Islet of Langerhans (tissue), 1 donor: ENCODE measurements around the gene DLG2.
"Not testable (repeated sequence)": the region's sequence is repeated elsewhere in the genome, so short reads cannot be mapped to it uniquely, and the experiment has no call there.

Source experiments
- FAIRE-seq: peaks from one replicate; lab custom pipeline; 2011; peaks lifted over from hg19 to GRCh38; lab: Jason Lieb, UNC

The DLG2 gene

GRCh38 chr11:84830372-84830771 lies 796.8 kb downstream of the DLG2 start:
- no peak for FAIRE-seq

DNA sequence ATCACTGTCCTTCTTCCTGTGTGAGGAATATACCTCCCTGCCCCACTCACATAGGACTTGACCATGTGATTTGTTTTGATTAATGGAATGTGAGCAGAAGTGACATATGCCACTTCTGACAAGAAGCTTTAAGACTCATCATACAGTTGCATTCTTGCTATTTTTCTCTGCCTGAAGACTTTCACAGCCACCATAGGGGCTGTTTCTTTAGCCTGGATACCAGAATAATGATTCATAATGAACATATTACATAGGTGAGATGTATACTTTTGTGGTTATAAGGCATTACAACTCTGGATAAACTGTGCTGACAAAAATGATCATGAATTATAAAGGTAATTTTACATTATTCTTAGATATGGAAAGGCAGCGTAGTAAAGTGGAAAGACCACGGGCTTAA lies 798.0 kb downstream of the DLG2 start:
- FAIRE-seq = no peak

DNA sequence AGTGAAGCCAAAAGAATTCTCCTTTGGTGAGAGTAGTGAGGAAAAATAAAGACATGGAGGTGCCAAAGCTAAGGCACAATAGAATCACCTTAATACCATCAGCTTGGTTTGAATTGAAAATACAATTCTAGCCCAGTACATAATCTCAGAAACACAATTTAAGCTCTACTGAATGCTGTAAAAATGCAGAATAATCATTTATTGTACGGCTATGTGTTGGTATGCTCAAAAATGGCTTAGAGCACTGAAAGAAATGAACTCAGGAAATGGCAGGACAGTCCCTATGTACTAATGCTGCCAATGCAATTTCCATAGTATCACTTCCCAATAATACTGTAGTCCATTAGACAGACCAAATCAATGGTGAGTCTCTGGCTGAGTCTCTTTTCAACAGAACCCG lies 798.5 kb downstream of the DLG2 start:
- no peak for FAIRE-seq

DNA sequence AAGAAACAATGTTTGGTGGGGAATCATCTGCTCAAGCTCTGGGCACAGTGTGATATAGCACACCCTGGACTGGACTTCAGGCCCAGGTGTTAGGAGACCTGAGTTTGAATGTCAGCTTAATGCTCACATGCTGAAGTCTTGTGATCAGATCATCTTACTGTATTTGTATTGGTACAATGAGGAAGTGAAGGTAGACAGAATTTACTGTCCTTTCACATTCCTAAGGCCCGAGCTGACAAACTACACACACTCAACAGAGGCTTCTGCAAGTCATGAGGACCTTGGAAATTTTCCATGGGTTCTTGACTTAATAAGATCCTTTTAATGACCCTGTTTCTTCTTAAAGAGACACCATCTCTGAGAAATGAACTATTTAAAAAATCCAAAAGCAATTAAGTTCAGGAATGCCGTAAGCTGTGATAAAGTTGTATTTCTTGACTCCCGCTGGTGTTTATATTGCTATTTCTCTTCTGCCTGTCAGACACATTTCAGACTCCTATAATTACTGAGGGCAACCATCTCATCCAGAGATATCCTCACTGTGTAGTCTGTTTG lies 802.0 kb downstream of the DLG2 start:
- no peak for FAIRE-seq

DNA sequence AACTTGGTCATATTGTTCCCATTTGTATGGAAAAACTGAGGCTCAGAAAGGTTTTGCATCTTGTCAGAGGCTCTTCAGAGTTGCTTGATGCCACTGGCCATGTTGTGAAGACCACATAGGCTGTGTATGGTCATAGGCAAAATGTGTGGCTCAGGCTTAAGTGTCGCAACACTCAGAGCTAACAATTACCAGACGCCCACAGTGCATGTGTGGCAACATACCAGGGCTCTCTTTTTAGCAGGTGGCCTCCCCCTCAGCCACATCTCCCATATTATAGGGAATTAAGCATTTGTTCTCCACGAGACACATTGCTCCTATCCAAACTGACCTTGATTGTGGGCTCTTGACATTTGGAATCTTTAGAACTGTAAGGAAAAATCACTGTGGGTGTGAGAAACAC lies 802.5 kb downstream of the DLG2 start:
- FAIRE-seq = no peak

- FAIRE-seq = no peak
Observed at GRCh38 chr11:84819537-84819936, 807.6 kb downstream of the DLG2 start.

- no peak for FAIRE-seq
Observed at GRCh38 chr11:84819128-84819527, 808.0 kb downstream of the DLG2 start.

- no peak for FAIRE-seq
Observed at GRCh38 chr11:84817998-84818397, 809.1 kb downstream of the DLG2 start.

DNA sequence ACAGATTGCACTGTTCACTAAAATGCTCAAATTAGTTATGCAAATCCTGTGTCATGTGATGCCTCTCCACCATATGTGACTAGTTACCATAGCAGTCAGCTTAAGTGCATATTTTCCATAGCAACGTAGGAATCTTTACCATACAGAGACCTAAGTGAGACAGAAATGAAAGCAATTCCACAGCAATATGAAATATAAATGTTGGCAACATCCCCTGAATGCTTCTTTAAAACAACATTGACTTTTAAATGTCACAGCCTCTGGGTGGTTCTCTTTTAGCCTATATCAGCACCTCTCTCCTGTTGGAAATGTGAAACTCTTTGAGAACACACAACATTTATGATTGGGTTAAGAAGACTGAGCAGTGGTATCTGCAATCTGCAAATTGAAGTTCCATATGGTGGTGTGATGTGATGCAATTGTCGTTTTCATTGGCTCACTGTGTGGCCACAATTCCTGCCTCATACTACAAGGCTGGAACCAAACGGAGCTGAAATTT lies 814.6 kb downstream of the DLG2 start:
- peak; percentile 30 for FAIRE-seq

- no peak for FAIRE-seq
Observed at GRCh38 chr11:84806354-84806753, 820.8 kb downstream of the DLG2 start.

DNA sequence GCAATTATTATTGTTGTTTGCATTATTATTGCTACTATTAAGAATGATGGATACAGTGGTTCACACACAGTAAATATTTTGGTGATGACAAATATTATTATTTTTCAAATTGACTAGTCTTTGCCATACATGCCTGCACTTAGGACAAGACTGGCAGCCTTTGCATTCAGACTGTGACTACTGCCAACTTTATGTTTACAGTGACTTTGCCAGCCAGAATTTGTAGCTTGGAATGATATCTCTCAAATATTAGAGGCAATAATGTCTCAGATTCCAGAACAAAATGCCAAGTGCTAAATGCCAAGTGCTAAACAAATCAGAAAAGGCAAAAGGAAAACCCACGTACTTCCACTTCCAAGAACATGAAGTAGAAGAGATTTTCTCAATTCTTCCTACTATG lies 823.1 kb downstream of the DLG2 start:
- FAIRE-seq = no peak

GRCh38 chr11:84800755-84801346 lies 826.3 kb downstream of the DLG2 start:
- peak; percentile 24 for FAIRE-seq

- FAIRE-seq = no peak
Observed at GRCh38 chr11:84799112-84799511, 828.0 kb downstream of the DLG2 start.

- no peak for FAIRE-seq
Observed at GRCh38 chr11:84795698-84796097, 831.4 kb downstream of the DLG2 start.

GRCh38 chr11:84794663-84795443 lies 832.3 kb downstream of the DLG2 start:
- FAIRE-seq = no peak

DNA sequence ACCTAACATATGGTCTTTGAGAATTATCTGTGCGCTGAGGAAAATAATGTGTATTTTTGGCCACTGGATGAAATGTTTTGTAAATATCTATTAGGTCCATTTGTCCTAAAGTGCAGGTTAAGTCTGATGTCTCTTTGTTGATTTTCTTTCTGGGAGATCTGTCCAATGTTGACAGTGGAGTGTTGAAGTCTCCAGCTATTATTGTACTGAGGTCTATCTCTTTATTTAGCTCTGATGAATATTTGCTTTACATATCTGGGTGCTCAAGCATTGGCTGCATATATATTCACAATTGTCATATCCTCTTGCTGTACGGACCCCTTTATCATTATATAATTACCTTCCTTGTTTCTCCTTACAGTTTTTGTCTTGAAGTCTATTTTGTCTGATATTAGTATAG lies 833.8 kb downstream of the DLG2 start:
- peak; percentile 97 for FAIRE-seq

DNA sequence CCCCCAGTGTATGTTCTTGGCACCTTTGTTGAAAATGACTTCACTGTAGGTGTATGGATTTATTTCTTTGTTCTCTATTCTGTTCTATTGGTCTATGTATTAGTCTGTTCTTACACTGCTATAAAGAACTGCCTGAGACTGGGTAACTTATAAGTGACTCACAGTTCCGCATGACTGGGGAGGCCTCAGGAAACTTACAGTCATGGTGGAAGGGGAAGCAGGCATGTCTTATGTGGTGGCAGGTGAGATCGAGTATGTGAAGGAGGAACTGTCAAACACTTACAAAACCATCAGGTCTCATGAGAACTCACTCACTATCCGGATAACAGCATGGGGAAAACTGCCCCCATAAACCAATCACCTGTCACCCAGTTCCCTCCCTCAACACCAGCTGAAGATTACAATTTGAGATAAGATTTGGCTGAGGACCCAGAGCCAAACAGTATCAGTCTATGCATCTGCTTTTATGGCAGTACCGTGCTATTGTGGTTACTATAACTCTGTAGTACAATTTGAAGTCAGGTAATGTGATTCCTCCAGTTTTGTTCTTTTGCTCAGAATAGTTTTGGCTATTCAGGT lies 836.2 kb downstream of the DLG2 start:
- no peak for FAIRE-seq

DNA sequence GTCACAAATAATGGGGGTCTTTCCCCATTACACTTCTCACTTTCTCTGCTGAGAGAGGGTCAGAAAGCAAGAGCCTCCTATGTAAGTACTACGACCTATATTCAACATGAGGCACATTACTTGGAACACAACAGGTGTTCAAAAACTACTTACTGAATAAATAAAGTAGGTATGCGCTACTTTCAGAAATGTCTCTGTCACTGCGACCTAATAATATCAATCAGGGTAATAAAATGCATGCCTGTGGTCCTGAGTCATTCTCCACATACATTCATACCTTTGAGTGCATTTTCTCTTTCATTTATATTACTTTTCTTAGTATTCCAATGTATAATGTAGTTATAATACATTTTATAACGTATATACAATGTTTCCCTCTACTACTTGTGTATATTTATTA lies 838.9 kb downstream of the DLG2 start:
- no peak for FAIRE-seq

GRCh38 chr11:84784158-84784557 lies 843.0 kb downstream of the DLG2 start:
- not testable (repeated sequence) for FAIRE-seq

GRCh38 chr11:84780689-84781293 lies 846.4 kb downstream of the DLG2 start:
- peak; percentile 94 for FAIRE-seq

DNA sequence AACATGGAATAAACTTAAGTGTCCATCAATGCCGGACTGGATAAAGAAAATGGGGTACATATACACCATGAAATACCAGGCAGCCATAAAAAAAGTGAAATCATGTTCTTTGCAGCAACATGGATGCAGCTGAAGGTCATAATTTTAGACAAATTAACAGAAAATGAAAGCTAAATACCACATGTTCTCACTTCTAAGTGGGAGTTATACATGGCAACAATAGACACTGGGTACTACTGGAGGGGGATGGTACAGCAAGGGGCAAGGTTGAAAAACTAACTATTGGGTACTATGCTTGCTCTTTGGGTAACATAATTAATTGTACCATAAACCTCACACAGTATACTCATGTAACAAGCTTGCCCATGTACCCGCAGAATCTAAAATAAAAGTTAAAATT lies 851.6 kb downstream of the DLG2 start:
- FAIRE-seq = no peak

DNA sequence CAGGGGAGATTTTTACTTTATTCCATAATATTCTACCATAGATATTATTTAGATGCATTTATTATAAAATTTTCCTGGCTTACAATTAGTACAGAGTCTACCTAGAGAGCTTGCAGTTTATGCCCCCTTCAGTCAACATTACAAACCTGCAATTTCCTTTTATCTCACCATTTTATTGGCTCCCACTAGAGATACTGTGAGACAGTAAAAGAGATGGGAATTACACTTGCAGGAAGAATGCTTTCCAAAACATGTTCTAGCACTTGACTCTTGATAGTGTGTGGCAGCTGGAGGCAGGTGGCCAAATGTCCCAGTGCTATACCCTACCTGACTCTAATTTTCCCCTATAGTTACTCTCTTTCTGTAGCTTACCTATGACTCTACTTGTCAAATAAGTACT lies 863.2 kb downstream of the DLG2 start:
- FAIRE-seq = no peak

DNA sequence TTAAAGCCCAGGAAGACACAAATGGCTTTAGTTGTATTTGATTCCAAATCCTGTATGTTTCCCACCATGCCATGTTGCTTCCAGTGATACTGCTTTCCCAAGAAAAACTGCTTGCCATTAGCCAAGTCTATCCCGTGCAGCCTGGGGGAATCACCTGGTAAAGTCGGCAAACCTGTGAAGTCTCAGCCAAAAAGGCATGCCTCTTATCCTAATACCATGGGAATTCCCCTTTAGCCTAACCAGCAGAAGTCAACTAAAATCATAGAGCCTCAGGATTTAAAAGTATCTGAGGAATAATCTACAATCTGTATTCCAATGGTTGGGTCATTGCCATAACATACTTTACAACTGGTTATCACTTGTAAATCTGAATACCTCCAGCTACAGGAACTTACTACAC lies 869.4 kb downstream of the DLG2 start:
- FAIRE-seq = no peak
